ENCODE measurements around the gene TOP2A. TPM values are rescaled to one million over a fixed set of nuclear protein-coding genes. Genes with fewer than 3 reads are reported as not detected.
A peak's percentile ranks its signal among the peaks of the same experiment; 100 is the strongest.
"Not testable (repeated sequence)": the region's sequence is repeated elsewhere in the genome, so short reads cannot be mapped to it uniquely, and the experiment has no call there.

The TOP2A gene
- polyA plus RNA-seq, 1 donor from 2014 or later: 7.8 TPM

DNA sequence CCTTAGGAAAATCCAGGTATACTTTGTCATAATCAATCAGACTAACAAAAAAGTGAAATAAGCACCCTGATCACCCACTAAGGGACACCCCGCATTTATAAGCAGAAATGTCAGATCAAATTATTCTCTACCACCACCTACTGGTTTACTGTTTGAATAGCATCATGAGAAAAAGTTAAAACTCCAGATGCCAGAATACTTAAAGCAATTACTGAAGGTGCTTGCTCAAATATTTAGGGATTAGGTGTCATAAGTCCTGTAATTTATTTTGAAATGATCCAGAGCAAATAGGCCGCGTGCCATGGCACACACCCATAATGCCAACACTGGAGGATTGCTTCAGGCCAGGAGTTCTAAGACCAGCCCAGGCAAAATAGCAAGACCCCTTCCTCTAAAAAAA, 2.3 kb downstream of the TOP2A start:
- H3K36me3 ChIP-seq (ENCODE audit: insufficient read depth, low read length): no peaks in the 10 kb centered on the region
- H3K9ac ChIP-seq (ENCODE audit: low read length): no peak overlapping the region
- no peak overlapping the region for H3K4me2 ChIP-seq (ENCODE audit: low read length)

GRCh38 chr17:40414312-40414711, 3.4 kb downstream of the TOP2A start:
- H4K20me1 ChIP-seq (ENCODE audit: insufficient read depth); H3K9me3 ChIP-seq (ENCODE audit: low read length); H2AFZ ChIP-seq (ENCODE audit: low read depth, low read length); H3K27me3 ChIP-seq (ENCODE audit: insufficient read depth, low read depth, low read length); H3K9ac ChIP-seq (ENCODE audit: low read length); H3F3A ChIP-seq (ENCODE audit: insufficient read depth, low read length, poor library complexity, severe bottlenecking); H3K27ac ChIP-seq (ENCODE audit: low read length); H3K4me3 ChIP-seq (ENCODE audit: low read length); H3K4me2 ChIP-seq (ENCODE audit: low read length); H3K36me3 ChIP-seq (ENCODE audit: insufficient read depth, low read length); H3K9me2 ChIP-seq (ENCODE audit: insufficient read depth, low read length): not testable (repeated sequence)
- H3K79me2 ChIP-seq (replicated peaks; ENCODE audit: insufficient read depth, low read length): peaks cover 22% of the 10 kb centered on the region

More for the DNA sequence above, 2.3 kb downstream of the TOP2A start:
- peaks cover 22% of the 10 kb centered on the region for H3K79me2 ChIP-seq (replicated peaks; ENCODE audit: insufficient read depth, low read length)
- H3K27me3 ChIP-seq (ENCODE audit: insufficient read depth, low read depth, low read length): no peaks in the 10 kb centered on the region
- no peak overlapping the region for H2AFZ ChIP-seq (ENCODE audit: low read depth, low read length)
- H3K9me3 ChIP-seq (ENCODE audit: low read length): no peaks in the 10 kb centered on the region
- no peak for TF ChIP-seq TAF1 (IDR thresholded peaks at IDR 0.05; ENCODE audit: low read depth)
- TF ChIP-seq RAD21 (conservative IDR thresholded peaks at IDR 0.05): peak; percentile 85
- TF ChIP-seq, protein P1, sequence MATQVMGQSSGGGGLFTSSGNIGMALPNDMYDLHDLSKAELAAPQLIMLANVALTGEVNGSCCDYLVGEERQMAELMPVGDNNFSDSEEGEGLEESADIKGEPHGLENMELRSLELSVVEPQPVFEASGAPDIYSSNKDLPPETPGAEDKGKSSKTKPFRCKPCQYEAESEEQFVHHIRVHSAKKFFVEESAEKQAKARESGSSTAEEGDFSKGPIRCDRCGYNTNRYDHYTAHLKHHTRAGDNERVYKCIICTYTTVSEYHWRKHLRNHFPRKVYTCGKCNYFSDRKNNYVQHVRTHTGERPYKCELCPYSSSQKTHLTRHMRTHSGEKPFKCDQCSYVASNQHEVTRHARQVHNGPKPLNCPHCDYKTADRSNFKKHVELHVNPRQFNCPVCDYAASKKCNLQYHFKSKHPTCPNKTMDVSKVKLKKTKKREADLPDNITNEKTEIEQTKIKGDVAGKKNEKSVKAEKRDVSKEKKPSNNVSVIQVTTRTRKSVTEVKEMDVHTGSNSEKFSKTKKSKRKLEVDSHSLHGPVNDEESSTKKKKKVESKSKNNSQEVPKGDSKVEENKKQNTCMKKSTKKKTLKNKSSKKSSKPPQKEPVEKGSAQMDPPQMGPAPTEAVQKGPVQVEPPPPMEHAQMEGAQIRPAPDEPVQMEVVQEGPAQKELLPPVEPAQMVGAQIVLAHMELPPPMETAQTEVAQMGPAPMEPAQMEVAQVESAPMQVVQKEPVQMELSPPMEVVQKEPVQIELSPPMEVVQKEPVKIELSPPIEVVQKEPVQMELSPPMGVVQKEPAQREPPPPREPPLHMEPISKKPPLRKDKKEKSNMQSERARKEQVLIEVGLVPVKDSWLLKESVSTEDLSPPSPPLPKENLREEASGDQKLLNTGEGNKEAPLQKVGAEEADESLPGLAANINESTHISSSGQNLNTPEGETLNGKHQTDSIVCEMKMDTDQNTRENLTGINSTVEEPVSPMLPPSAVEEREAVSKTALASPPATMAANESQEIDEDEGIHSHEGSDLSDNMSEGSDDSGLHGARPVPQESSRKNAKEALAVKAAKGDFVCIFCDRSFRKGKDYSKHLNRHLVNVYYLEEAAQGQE (IDR thresholded peaks at IDR 0.05; ENCODE audit: borderline replicate concordance): no peak
- no peak for TF ChIP-seq POLR2AphosphoS5 (IDR thresholded peaks at IDR 0.05)
- TF ChIP-seq CTCF (IDR thresholded peaks at IDR 0.05; ENCODE audit: poor library complexity, severe bottlenecking): peak; percentile 83
- no peak for TF ChIP-seq EP300 (conservative IDR thresholded peaks at IDR 0.05; ENCODE audit: poor library complexity, severe bottlenecking)
- no peak for TF ChIP-seq EZH2 (IDR thresholded peaks at IDR 0.05; ENCODE audit: borderline replicate concordance, insufficient read depth, low read length, poor library complexity, severe bottlenecking)
- peak; percentile 84 for TF ChIP-seq SMC3 (conservative IDR thresholded peaks at IDR 0.05; ENCODE audit: poor library complexity)
- H3K9me2 ChIP-seq (ENCODE audit: insufficient read depth, low read length): no peaks in the 10 kb centered on the region
- no peak overlapping the region for H3K27ac ChIP-seq (ENCODE audit: low read length)
- H3F3A ChIP-seq (ENCODE audit: insufficient read depth, low read length, poor library complexity, severe bottlenecking): no peaks in the 10 kb centered on the region
- H3K4me3 ChIP-seq (ENCODE audit: low read length): no peak overlapping the region
- H4K20me1 ChIP-seq (ENCODE audit: insufficient read depth): no peaks in the 10 kb centered on the region

DNA sequence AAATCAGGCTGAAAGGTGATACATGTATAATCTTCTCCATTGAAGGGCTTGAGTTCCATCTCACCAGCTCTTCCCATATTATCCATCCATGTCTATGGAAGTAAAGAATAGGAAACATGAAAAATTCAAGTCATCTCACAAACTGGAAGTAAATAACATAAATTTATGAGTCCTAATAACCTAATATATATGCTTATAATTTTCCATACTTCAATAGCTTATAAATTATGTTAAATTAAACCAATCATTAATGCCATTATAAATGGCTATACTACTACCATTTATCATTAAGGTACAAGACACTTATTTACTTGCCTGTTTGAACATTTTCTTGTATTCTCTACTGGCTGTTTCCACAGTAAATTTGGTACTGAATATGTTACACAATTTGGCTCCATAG, 4.8 kb downstream of the TOP2A start:
- H2AFZ ChIP-seq (ENCODE audit: low read depth, low read length): no peak overlapping the region
- TF ChIP-seq SMC3 (conservative IDR thresholded peaks at IDR 0.05; ENCODE audit: poor library complexity): no peak
- no peaks in the 10 kb centered on the region for H3K27me3 ChIP-seq (ENCODE audit: insufficient read depth, low read depth, low read length)
- peaks cover 22% of the 10 kb centered on the region for H3K79me2 ChIP-seq (replicated peaks; ENCODE audit: insufficient read depth, low read length)
- H3K9me3 ChIP-seq (ENCODE audit: low read length): no peaks in the 10 kb centered on the region
- no peak overlapping the region for H3K4me3 ChIP-seq (ENCODE audit: low read length)
- H3F3A ChIP-seq (ENCODE audit: insufficient read depth, low read length, poor library complexity, severe bottlenecking): no peaks in the 10 kb centered on the region
- H3K9me2 ChIP-seq (ENCODE audit: insufficient read depth, low read length): no peaks in the 10 kb centered on the region
- no peak overlapping the region for H3K9ac ChIP-seq (ENCODE audit: low read length)
- no peak overlapping the region for H3K27ac ChIP-seq (ENCODE audit: low read length)
- no peaks in the 10 kb centered on the region for H4K20me1 ChIP-seq (ENCODE audit: insufficient read depth)
- H3K4me2 ChIP-seq (ENCODE audit: low read length): no peak overlapping the region
- H3K36me3 ChIP-seq (ENCODE audit: insufficient read depth, low read length): no peaks in the 10 kb centered on the region

Measured in neural cell (in vitro differentiated cells).